DMS53 treated with DMSO at 0.1 percent for 48 hours (cell line): ENCODE measurements around the gene KLK12.
"Not testable (repeated sequence)": the region's sequence is repeated elsewhere in the genome, so short reads cannot be mapped to it uniquely, and the experiment has no call there.

Experiments
- DNase-seq: peaks from one replicate; lab custom pipeline; 2025; ENCODE audit not compliant: unreplicated experiment; lab: John Stamatoyannopoulos, UW

KLK12 gene

GRCh38 chr19:51016798-51017683 lies 17.8 kb downstream of the KLK12 start:
- DNase-seq: peak; percentile 60

DNA sequence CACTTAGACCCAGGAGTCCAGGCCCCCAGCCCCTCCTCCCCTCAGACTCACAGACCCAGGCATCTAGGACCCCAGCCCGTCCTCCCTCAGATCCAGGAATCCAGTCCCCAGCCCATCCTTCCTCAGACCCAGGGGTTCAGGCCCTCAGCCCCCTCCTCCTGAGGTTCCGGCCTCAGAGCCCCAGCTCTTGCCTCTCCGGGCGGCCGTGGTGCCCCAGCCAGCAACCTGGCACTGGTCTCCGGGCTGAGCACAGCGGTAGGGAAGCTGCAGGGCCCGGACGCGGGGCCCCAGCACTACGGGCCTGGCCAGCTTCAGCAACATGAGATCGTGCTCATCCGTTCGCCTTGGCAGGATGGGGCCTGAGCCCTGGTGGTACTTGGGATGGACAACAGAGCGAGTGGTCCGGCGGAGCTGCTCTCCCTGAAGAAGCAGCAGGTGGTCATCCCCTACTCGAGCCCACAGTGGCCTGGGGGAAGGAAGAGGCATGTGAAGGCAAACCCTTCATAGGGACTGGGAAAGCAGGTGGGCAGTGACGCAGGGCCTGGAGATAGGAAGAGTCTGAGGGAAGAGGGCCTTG lies 19.0 kb downstream of the KLK12 start:
- no peak for DNase-seq

DNA sequence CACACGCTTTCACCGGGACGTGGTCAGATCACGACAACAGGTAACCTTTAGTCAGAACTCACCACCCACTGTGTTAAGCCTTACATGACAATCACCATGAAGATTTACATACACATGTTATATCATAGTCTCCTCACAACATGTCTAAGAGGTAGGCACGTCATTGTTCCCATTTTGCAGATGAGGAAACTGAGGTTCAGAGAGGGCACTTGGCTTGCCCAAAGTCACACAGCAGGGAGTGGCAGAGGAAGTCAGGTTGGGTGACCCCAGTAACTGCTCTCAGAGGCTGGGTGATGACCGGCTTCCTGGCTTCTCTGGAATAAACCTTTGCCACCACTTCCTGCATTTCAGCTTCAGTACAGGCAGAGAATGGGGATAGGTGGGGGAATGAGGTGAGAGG lies 20.6 kb downstream of the KLK12 start:
- no peak for DNase-seq

DNA sequence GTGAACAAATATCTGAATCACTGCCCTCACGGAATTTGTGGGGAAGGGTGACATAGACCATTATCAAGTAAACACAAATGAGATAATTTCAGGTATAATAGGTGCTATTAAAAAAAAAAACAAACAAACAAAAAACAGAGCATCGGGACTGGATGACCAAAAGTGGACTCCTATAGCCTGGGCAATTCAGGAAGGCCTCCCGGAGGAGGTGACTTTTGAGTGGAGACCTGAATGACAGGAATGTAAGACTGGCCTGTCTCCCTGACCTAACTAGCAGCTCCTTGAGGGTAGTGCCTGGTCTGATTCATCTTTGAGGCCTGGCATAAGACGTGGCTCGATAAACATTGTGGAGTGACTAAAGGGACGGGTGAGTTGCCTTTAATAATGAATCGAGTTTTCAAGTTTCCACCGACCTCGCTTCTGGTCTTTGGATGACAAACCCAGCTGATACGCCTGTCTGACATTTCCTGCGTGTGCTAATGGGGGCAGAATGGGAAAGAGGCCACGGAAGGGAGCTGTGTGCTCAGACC lies 22.1 kb downstream of the KLK12 start:
- no peak for DNase-seq

DNA sequence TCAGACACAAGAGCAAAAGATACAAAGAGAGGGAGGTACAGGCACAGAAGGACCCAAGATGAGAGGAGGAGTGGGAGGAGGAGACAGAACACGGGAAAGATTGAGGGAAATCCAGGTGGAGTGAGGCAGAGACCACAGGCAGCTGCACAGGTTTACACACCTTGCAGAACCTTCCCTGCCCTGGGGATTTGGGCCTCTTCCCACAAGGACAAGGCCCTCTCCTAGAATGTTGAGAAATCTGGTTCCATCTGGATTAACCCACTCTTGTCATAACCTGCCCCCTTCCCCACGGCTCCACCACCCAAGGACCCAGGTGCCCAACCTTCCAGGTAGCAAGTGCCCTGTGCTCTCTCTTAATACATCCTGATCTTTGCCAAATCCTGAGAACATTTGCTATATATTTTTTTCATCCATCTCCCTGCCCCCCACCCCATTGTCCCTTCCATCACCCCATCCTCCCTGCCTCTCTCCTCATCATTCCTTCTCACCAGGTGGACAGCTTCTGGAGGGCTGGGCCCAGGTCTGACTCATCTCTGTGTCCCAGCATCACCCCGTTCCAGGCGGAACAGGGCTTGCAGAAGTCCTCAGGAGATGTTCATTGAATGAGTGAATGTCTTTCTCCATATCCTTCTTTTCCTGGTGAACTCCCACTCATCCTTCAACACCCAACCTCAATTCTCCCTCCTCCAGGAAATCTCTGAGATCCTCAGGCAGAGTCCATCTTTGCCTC lies 24.6 kb downstream of the KLK12 start:
- no peak for DNase-seq

DNA sequence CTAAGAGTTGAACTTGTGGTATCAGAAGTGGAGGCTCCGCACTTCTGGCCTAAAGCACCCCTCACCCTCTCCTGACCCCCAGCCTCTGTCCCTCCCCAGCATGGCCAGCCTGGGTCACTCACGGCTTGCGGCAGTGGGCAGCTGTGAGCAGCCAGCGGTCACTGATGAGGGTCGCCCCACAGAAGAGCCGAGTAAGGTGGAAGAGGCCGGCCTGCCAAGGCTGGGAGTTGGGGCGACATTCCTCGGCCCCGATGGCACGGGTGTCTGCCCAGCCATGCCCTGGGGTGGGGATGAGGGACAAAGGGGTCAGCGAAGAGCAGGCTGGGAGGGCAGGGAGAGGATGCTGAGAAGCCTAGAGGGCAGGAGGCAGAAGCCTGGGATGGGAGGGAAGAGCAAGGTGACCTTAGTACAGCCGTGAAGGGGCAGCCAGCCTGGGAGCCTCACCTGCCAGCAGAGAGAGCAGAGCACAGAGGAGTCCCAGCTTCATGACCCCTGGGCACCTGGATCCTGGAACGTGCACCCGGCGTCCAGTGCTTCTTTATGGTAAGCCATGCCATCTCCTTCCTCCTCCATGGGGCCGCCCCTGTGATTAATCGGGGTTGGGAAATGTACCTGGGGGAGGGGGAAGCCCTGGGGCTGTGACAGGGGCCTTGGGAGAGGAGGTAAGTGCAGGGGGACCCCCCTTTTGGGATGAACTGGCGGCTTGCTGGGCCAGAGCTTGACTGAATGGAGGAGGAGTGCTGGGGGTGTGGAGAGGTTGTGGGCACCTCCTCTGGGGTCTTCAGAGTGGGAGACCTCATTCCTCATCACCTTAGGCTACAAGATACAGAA lies 25.5 kb downstream of the KLK12 start:
- no peak for DNase-seq

GRCh38 chr19:51007488-51007887 lies 27.3 kb downstream of the KLK12 start:
- no peak for DNase-seq

DNA sequence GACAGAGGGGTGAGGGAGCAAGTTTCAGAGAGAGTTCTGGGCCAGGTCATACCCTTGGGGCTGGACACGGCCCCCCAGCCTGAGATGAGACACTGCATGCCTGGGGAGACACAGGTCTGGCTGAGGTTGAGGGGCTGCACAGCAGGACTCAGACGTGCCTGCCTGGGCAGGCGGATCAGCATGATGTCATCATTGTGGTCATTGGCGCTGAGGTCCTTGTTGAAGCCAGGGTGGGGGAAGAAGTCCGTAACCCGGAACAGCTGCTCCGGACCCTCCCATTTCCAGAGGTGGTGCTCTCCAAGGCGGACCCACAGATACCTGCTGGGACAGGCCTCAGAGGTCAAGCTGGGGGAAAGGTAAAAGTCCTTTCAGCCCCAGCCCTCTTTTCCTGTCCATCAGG lies 28.4 kb downstream of the KLK12 start:
- no peak for DNase-seq

GRCh38 chr19:51005248-51005647 lies 29.6 kb downstream of the KLK12 start:
- no peak for DNase-seq

GRCh38 chr19:51003316-51003715 lies 31.5 kb downstream of the KLK12 start:
- no peak for DNase-seq

DNA sequence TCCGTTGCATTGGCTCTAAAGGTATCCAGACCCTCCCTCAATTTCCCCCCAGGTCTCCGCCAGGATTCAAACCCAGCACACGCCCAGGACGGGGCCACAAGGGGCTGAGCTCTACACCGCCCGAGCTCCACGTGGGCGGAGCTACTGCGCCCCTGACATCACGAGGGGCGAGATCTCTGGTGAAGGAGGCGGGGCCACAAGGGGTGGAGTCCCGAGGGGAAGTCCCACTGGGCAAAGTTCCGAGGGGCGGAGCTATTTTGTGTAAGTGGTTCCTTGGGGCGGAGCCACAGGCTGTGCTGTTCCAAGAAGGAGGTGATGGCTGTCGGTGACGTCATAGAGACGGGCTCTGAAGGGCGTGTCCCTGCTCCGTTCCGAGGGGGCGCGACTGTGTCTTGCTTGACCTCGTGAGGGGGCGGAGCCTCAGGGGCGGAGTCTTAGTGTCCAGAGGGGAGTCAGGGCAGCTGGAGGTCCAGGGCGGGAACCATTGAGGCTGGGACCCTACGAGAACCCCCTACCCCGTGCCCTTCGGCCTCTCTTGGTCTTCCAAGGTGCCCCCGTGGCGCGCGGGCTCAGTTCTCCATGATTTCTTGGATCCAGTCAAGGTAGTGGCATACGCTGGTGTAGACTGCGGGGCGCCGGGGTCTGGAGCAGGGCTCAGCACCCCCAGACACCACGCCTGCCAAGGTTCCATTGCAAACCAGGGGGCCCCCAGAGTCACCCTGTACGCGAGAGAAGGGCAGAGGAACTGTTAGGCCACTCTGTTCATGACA lies 32.1 kb downstream of the KLK12 start:
- no peak for DNase-seq

- DNase-seq: no peak
Observed at GRCh38 chr19:51002089-51002532, 32.7 kb downstream of the KLK12 start.

- DNase-seq: no peak
Observed at GRCh38 chr19:51001515-51001914, 33.3 kb downstream of the KLK12 start, which contains the start of gene KLK8. KLK8 (minus strand) TSS chr19:51001604; CDS start chr19:51001167, 437 bp downstream.

DNA sequence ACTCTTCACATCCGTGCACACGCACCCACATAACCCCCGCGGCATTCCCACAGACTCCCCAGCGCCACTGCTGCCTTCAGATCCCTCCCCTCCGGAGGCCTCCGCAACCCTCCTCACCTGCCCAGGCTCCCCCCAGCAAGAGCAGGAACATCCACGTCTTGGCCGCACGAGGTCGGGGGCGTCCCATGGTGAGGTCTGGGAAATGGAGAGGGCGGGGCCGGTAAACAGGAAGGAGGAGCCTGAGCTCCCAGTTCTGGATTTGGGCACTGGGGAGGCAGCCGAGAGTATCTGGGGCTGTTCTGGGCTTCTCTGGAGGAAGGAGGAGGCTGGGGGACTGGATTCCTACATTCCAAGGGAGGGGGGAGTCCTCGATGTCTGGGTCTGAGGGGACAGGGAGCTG lies 33.8 kb downstream of the KLK12 start:
- no peak for DNase-seq

DNA sequence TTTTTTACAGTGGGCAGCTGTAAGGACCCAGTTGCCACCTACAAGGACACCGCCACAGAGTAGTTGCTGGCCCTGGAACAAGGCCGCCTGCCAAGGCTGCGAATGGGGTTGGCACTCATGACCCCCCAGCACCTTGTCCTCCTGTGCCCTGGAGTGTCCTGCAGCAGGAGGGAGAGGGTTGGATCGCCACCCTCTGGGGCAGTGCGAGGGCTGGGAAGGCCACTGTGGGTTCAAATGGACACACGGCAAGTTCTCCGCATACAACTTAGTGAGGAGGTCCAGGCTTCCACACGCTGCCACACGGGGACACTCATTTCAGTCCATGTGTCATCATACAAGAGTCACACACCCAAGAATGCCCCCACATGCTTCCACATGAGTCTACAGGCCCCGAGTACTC lies 34.4 kb downstream of the KLK12 start:
- DNase-seq: no peak

DNA sequence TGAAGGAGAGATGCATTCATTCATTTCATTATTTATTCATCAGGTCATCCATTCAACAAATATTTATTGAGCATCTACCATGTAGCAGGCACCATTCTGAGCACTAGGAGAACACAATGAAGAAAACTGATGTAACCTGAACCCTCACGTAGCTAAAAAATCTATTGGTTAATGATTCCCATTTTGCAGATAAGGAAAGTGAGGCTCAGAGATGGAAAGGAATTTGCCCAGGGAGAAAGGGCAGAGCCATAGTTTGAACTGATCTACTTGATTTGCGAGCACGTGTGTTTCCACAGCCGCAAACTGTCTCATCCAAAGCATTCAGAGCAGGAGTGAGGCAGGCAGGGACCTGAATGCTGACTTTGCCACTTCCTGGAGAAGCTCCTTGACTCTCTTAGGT lies 36.1 kb downstream of the KLK12 start:
- DNase-seq: no peak

- DNase-seq: no peak
Observed at GRCh38 chr19:50998061-50998460, 36.7 kb downstream of the KLK12 start.

- no peak for DNase-seq
Observed at GRCh38 chr19:50994129-50994528, 40.7 kb downstream of the KLK12 start.

GRCh38 chr19:50992666-50993035 lies 42.2 kb downstream of the KLK12 start:
- no peak for DNase-seq

- not testable (repeated sequence) for DNase-seq
Observed at GRCh38 chr19:50984416-50984815, 50.4 kb downstream of the KLK12 start.
